Measurements from ENCODE around the gene NCKAP5. TPM values are rescaled to one million over a fixed set of nuclear protein-coding genes. Genes with fewer than 3 reads are reported as not detected.

Gene NCKAP5
- total RNA-seq, 1 donor from 2014 or later = 0.87 TPM

- Mint-ChIP-seq H3K27me3 (ENCODE audit: low read depth) (no peaks in the 10 kb centered on the region), H3K9me3 (ENCODE audit: low read depth) (peaks cover 2% of the 10 kb centered on the region), H3K27ac (ENCODE audit: unreplicated experiment) (no peak overlapping the region), H3K4me3 (ENCODE audit: unreplicated experiment) (no peak overlapping the region), H3K4me1 (ENCODE audit: low read depth) (no peaks in the 10 kb centered on the region), H3K36me3 (ENCODE audit: low read depth) (no peaks in the 10 kb centered on the region)
- TF ChIP-seq CTCF (IDR thresholded peaks at IDR 0.05) = no peak
- no peak for DNase-seq (ENCODE audit: low spot score)
Observed at GRCh38 chr2:132943829-132944228, 624.4 kb downstream of the NCKAP5 start.

DNA sequence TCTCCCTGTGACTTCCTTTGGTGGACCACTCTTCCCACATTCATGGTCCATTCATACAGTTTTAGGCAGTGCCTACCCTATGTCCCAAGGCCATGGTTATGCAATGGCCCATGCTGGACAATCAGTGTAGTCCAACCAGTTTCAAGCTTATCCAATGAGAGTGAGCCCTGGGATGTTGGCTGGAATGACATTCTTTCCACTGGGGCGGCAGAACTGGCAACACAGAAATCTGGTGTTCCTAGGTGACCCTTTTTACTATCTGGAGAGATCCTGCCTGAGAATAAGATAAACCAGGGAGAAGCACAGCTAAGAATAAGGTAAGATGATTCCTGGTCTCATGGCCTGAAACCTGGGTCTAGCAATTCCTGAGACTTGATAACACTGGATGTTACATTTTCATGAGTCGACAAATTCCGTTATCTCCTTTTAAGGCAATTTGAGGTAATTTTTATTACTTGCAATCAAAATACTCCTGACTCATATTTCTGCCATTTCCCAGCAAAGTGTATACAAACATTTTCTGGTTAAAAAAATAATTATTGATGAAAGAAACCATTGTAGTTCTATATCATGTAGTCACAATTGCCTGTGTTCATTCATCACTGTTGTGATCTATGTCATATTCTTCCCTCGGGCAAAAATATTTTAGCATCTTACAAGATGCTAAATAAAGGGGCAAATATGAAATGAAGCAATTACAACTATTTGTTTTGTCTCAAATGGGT, 626.8 kb downstream of the NCKAP5 start:
- no peak for TF ChIP-seq CTCF (IDR thresholded peaks at IDR 0.05)
- Mint-ChIP-seq H3K9me3 (ENCODE audit: low read depth) (peaks cover 2% of the 10 kb centered on the region), H3K27ac (ENCODE audit: unreplicated experiment) (no peak overlapping the region), H3K4me3 (ENCODE audit: unreplicated experiment) (no peak overlapping the region), H3K4me1 (ENCODE audit: low read depth) (peaks cover 11% of the 10 kb centered on the region), H3K27me3 (ENCODE audit: low read depth) (no peaks in the 10 kb centered on the region), H3K36me3 (ENCODE audit: low read depth) (no peaks in the 10 kb centered on the region)
- DNase-seq (ENCODE audit: low spot score) = no peak

GRCh38 chr2:132937629-132938028, 630.6 kb downstream of the NCKAP5 start:
- no peaks in the 10 kb centered on the region for H3K27me3 Mint-ChIP-seq (ENCODE audit: low read depth)
- DNase-seq (ENCODE audit: low spot score) = no peak
- H3K36me3 Mint-ChIP-seq (ENCODE audit: low read depth) = no peaks in the 10 kb centered on the region
- peaks cover 22% of the 10 kb centered on the region for H3K4me1 Mint-ChIP-seq (ENCODE audit: low read depth)
- H3K9me3 Mint-ChIP-seq (ENCODE audit: low read depth) = no peaks in the 10 kb centered on the region
- no peak for TF ChIP-seq CTCF (IDR thresholded peaks at IDR 0.05)
- no peak overlapping the region for H3K4me3 Mint-ChIP-seq (ENCODE audit: unreplicated experiment)
- H3K27ac Mint-ChIP-seq (ENCODE audit: unreplicated experiment) = no peak overlapping the region

DNA sequence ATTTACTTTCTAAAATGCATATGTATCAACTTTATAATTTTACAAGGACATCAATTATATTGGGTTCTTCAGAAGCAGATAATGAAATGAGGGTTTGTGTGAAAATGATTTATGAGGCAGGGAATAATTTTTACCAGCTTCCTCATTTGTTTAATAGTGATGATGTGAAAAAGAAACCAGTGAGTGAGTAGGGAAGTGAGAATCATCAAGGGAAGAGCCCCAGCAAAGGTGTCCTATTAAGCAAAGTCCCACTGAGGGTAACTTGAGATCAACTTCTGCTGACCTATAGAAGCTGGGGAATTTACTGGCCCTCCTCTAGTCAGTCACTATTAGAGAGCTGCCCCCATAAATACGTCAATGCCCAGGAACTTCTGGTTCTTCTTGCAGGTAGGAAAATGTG, 631.5 kb downstream of the NCKAP5 start:
- no peaks in the 10 kb centered on the region for H3K36me3 Mint-ChIP-seq (ENCODE audit: low read depth)
- no peak overlapping the region for H3K27ac Mint-ChIP-seq (ENCODE audit: unreplicated experiment)
- no peaks in the 10 kb centered on the region for H3K27me3 Mint-ChIP-seq (ENCODE audit: low read depth)
- TF ChIP-seq CTCF (IDR thresholded peaks at IDR 0.05) = no peak
- H3K9me3 Mint-ChIP-seq (ENCODE audit: low read depth) = no peaks in the 10 kb centered on the region
- H3K4me3 Mint-ChIP-seq (ENCODE audit: unreplicated experiment) = no peak overlapping the region
- peaks cover 22% of the 10 kb centered on the region for H3K4me1 Mint-ChIP-seq (ENCODE audit: low read depth)
- no peak for DNase-seq (ENCODE audit: low spot score)

GRCh38 chr2:132936261-132936660, 632.0 kb downstream of the NCKAP5 start:
- Mint-ChIP-seq H3K27ac (ENCODE audit: unreplicated experiment) (peak overlapping the region; percentile 8), H3K9me3 (ENCODE audit: low read depth) (no peaks in the 10 kb centered on the region), H3K4me3 (ENCODE audit: unreplicated experiment) (no peak overlapping the region), H3K36me3 (ENCODE audit: low read depth) (no peaks in the 10 kb centered on the region), H3K4me1 (ENCODE audit: low read depth) (peaks cover 22% of the 10 kb centered on the region), H3K27me3 (ENCODE audit: low read depth) (no peaks in the 10 kb centered on the region)
- no peak for DNase-seq (ENCODE audit: low spot score)
- TF ChIP-seq CTCF (IDR thresholded peaks at IDR 0.05) = no peak

All from chondrocyte (in vitro differentiated cells).